ENCODE results near the gene PDX1.

The PDX1 gene

GRCh38 chr13:27917121-27917947, 2.5 kb upstream of the PDX1 start:
- Histone ChIP-seq H3K27me3 (replicated peaks) (peaks cover 72% of the 10 kb centered on the region), H3K27ac (no peak overlapping the region), H3K36me3 (replicated peaks) (no peaks in the 10 kb centered on the region), H3K4me3 (ENCODE audit: low read depth, low read length) (no peak overlapping the region)
- no peak for TF ChIP-seq CTCF (IDR thresholded peaks at IDR 0.05; ENCODE audit: low read depth, low read length, missing control alignments)
- DNase-seq: no peak
- in situ Hi-C loops (cut with HindIII; ENCODE audit: low pct_ligation_motif_present, low sequenced_read_pairs): no loop called here

GRCh38 chr13:27918041-27918917, 1.5 kb upstream of the PDX1 start:
- Histone ChIP-seq H3K4me3 (ENCODE audit: low read depth, low read length) (no peak overlapping the region), H3K27me3 (replicated peaks) (peaks cover 81% of the 10 kb centered on the region), H3K36me3 (replicated peaks) (no peaks in the 10 kb centered on the region), H3K27ac (no peak overlapping the region)
- in situ Hi-C loops (cut with HindIII; ENCODE audit: low pct_ligation_motif_present, low sequenced_read_pairs): no loop called here
- DNase-seq: no peak
- TF ChIP-seq CTCF (IDR thresholded peaks at IDR 0.05; ENCODE audit: low read depth, low read length, missing control alignments): no peak

- Histone ChIP-seq H3K4me3 (ENCODE audit: low read depth, low read length) (no peak overlapping the region), H3K27ac (no peak overlapping the region), H3K27me3 (replicated peaks) (peaks cover 87% of the 10 kb centered on the region), H3K36me3 (replicated peaks) (no peaks in the 10 kb centered on the region)
- no peak for TF ChIP-seq CTCF (IDR thresholded peaks at IDR 0.05; ENCODE audit: low read depth, low read length, missing control alignments)
- in situ Hi-C loops (cut with HindIII; ENCODE audit: low pct_ligation_motif_present, low sequenced_read_pairs): no loop called here
- DNase-seq: no peak
Observed at GRCh38 chr13:27918918-27919658, 712 bp upstream of the PDX1 start.

- H3K4me3 ChIP-seq (ENCODE audit: low read depth, low read length): no peak overlapping the region
- no peak for TF ChIP-seq CTCF (IDR thresholded peaks at IDR 0.05; ENCODE audit: low read depth, low read length, missing control alignments)
- H3K27me3 ChIP-seq (replicated peaks): peaks cover 92% of the 10 kb centered on the region
- H3K36me3 ChIP-seq (replicated peaks): no peaks in the 10 kb centered on the region
- no peak overlapping the region for H3K27ac ChIP-seq
- in situ Hi-C loops (cut with HindIII; ENCODE audit: low pct_ligation_motif_present, low sequenced_read_pairs): no loop called here
- no peak for DNase-seq
Observed at GRCh38 chr13:27919659-27919933, 204 bp upstream of the PDX1 start.

GRCh38 chr13:27920677-27921420, 1.0 kb downstream of the PDX1 start:
- no peaks in the 10 kb centered on the region for H3K36me3 ChIP-seq (replicated peaks)
- peaks cover 98% of the 10 kb centered on the region for H3K27me3 ChIP-seq (replicated peaks)
- in situ Hi-C loops (cut with HindIII; ENCODE audit: low pct_ligation_motif_present, low sequenced_read_pairs): no loop called here
- TF ChIP-seq CTCF (IDR thresholded peaks at IDR 0.05; ENCODE audit: low read depth, low read length, missing control alignments): peak; percentile 7
- DNase-seq: no peak
- H3K4me3 ChIP-seq (ENCODE audit: low read depth, low read length): no peak overlapping the region
- H3K27ac ChIP-seq: no peak overlapping the region
